SKM-1 treated with dmso at 0.1 percent for 144 hours (cell line): ENCODE results near the gene TMEM156.

Experiments used
- DNase-seq: peaks from one replicate; lab custom pipeline; 2025; ENCODE audit not compliant: unreplicated experiment; lab: John Stamatoyannopoulos, UW

The TMEM156 gene

GRCh38 chr4:38928568-38928967, 103.6 kb downstream of the TMEM156 start:
- DNase-seq, result no peak

GRCh38 chr4:38926896-38927295, 105.3 kb downstream of the TMEM156 start:
- DNase-seq, result no peak

- DNase-seq, result no peak
Measured at GRCh38 chr4:38925492-38926413, 106.5 kb downstream of the TMEM156 start.

GRCh38 chr4:38924353-38924752, 107.9 kb downstream of the TMEM156 start:
- no peak for DNase-seq

GRCh38 chr4:38923746-38924145, 108.5 kb downstream of the TMEM156 start:
- no peak for DNase-seq

- DNase-seq, result no peak
Measured at GRCh38 chr4:38921151-38921550, 111.1 kb downstream of the TMEM156 start.

GRCh38 chr4:38920677-38921076, 111.5 kb downstream of the TMEM156 start:
- DNase-seq, result no peak

- DNase-seq, result no peak
Measured at GRCh38 chr4:38920186-38920585, 112.0 kb downstream of the TMEM156 start.

GRCh38 chr4:38919494-38919893, 112.7 kb downstream of the TMEM156 start:
- no peak for DNase-seq

- DNase-seq, result no peak
Measured at GRCh38 chr4:38917481-38918025, 114.7 kb downstream of the TMEM156 start.
